Measurements from ENCODE around the gene TRIM54.

- TF ChIP-seq, protein P1, sequence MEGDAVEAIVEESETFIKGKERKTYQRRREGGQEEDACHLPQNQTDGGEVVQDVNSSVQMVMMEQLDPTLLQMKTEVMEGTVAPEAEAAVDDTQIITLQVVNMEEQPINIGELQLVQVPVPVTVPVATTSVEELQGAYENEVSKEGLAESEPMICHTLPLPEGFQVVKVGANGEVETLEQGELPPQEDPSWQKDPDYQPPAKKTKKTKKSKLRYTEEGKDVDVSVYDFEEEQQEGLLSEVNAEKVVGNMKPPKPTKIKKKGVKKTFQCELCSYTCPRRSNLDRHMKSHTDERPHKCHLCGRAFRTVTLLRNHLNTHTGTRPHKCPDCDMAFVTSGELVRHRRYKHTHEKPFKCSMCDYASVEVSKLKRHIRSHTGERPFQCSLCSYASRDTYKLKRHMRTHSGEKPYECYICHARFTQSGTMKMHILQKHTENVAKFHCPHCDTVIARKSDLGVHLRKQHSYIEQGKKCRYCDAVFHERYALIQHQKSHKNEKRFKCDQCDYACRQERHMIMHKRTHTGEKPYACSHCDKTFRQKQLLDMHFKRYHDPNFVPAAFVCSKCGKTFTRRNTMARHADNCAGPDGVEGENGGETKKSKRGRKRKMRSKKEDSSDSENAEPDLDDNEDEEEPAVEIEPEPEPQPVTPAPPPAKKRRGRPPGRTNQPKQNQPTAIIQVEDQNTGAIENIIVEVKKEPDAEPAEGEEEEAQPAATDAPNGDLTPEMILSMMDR (IDR thresholded peaks at IDR 0.05; ENCODE audit: poor library complexity, severe bottlenecking): no peak
- TF ChIP-seq MXI1 (conservative IDR thresholded peaks at IDR 0.05; ENCODE audit: poor library complexity, severe bottlenecking) (no peak), SMC3 (conservative IDR thresholded peaks at IDR 0.05; ENCODE audit: poor library complexity) (no peak), REST (IDR thresholded peaks at IDR 0.05; ENCODE audit: borderline replicate concordance) (no peak), POLR2AphosphoS5 (IDR thresholded peaks at IDR 0.05) (no peak), TAF1 (IDR thresholded peaks at IDR 0.05; ENCODE audit: low read depth) (no peak)
Measured at GRCh38 chr2:27296481-27296880, 14.3 kb downstream of the TRIM54 start.

Data from neural cell (in vitro differentiated cells).